ENCODE data around the gene TTC16.
"Not testable (repeated sequence)": the region's sequence is repeated elsewhere in the genome, so short reads cannot be mapped to it uniquely, and the experiment has no call there.

TTC16 gene

GRCh38 chr9:127751269-127752054, 35.6 kb downstream of the TTC16 start:
- DNase-seq (ENCODE audit: insufficient read length) (no peak), FAIRE-seq (no peak)
- TF ChIP-seq POLR2AphosphoS5 (IDR thresholded peaks at IDR 0.05; ENCODE audit: low read depth, low read length), result no peak
- TF ChIP-seq POLR2A (IDR thresholded peaks at IDR 0.05; ENCODE audit: low read depth, low read length), result no peak
- no peak for TF ChIP-seq TAF1 (IDR thresholded peaks at IDR 0.05; ENCODE audit: borderline replicate concordance, low read depth, low read length)

- FAIRE-seq (no peak), DNase-seq (ENCODE audit: insufficient read length) (no peak)
- TF ChIP-seq POLR2AphosphoS5 (IDR thresholded peaks at IDR 0.05; ENCODE audit: low read depth, low read length) (no peak), POLR2A (IDR thresholded peaks at IDR 0.05; ENCODE audit: low read depth, low read length) (no peak), TAF1 (IDR thresholded peaks at IDR 0.05; ENCODE audit: borderline replicate concordance, low read depth, low read length) (no peak)
Measured at GRCh38 chr9:127753148-127753547, 37.3 kb downstream of the TTC16 start.

GRCh38 chr9:127753622-127754021, 37.7 kb downstream of the TTC16 start:
- no peak for FAIRE-seq
- DNase-seq (ENCODE audit: insufficient read length), result no peak
- TF ChIP-seq POLR2AphosphoS5 (IDR thresholded peaks at IDR 0.05; ENCODE audit: low read depth, low read length) (no peak), TAF1 (IDR thresholded peaks at IDR 0.05; ENCODE audit: borderline replicate concordance, low read depth, low read length) (no peak), POLR2A (IDR thresholded peaks at IDR 0.05; ENCODE audit: low read depth, low read length) (no peak)

GRCh38 chr9:127754099-127755060, 38.5 kb downstream of the TTC16 start:
- TF ChIP-seq POLR2A (IDR thresholded peaks at IDR 0.05; ENCODE audit: low read depth, low read length) (no peak), POLR2AphosphoS5 (IDR thresholded peaks at IDR 0.05; ENCODE audit: low read depth, low read length) (no peak), TAF1 (IDR thresholded peaks at IDR 0.05; ENCODE audit: borderline replicate concordance, low read depth, low read length) (no peak)
- FAIRE-seq (no peak), DNase-seq (ENCODE audit: insufficient read length) (no peak)

GRCh38 chr9:127755061-127756060, 39.5 kb downstream of the TTC16 start:
- FAIRE-seq, result no peak
- DNase-seq (ENCODE audit: insufficient read length), result no peak
- no peak for TF ChIP-seq TAF1 (IDR thresholded peaks at IDR 0.05; ENCODE audit: borderline replicate concordance, low read depth, low read length)
- TF ChIP-seq POLR2AphosphoS5 (IDR thresholded peaks at IDR 0.05; ENCODE audit: low read depth, low read length), result no peak
- no peak for TF ChIP-seq POLR2A (IDR thresholded peaks at IDR 0.05; ENCODE audit: low read depth, low read length)

GRCh38 chr9:127756233-127756632, 40.4 kb downstream of the TTC16 start:
- TF ChIP-seq POLR2AphosphoS5 (IDR thresholded peaks at IDR 0.05; ENCODE audit: low read depth, low read length), result no peak
- no peak for TF ChIP-seq POLR2A (IDR thresholded peaks at IDR 0.05; ENCODE audit: low read depth, low read length)
- TF ChIP-seq TAF1 (IDR thresholded peaks at IDR 0.05; ENCODE audit: borderline replicate concordance, low read depth, low read length), result no peak
- DNase-seq (ENCODE audit: insufficient read length), result no peak
- no peak for FAIRE-seq

GRCh38 chr9:127756776-127757175, 40.9 kb downstream of the TTC16 start:
- not testable (repeated sequence) for FAIRE-seq; DNase-seq (ENCODE audit: insufficient read length)

GRCh38 chr9:127758843-127759242, 43.0 kb downstream of the TTC16 start:
- DNase-seq (ENCODE audit: insufficient read length), result no peak
- TF ChIP-seq POLR2A (IDR thresholded peaks at IDR 0.05; ENCODE audit: low read depth, low read length), result no peak
- TF ChIP-seq TAF1 (IDR thresholded peaks at IDR 0.05; ENCODE audit: borderline replicate concordance, low read depth, low read length), result no peak
- TF ChIP-seq POLR2AphosphoS5 (IDR thresholded peaks at IDR 0.05; ENCODE audit: low read depth, low read length), result no peak
- FAIRE-seq, result no peak

GRCh38 chr9:127761061-127761460, 45.2 kb downstream of the TTC16 start:
- DNase-seq (ENCODE audit: insufficient read length), result no peak
- no peak for FAIRE-seq
- no peak for TF ChIP-seq POLR2AphosphoS5 (IDR thresholded peaks at IDR 0.05; ENCODE audit: low read depth, low read length)

GRCh38 chr9:127761491-127761956, 45.6 kb downstream of the TTC16 start:
- TF ChIP-seq POLR2A (IDR thresholded peaks at IDR 0.05; ENCODE audit: low read depth, low read length), result no peak
- TF ChIP-seq POLR2AphosphoS5 (IDR thresholded peaks at IDR 0.05; ENCODE audit: low read depth, low read length), result no peak
- TF ChIP-seq TAF1 (IDR thresholded peaks at IDR 0.05; ENCODE audit: borderline replicate concordance, low read depth, low read length), result no peak
- no peak for DNase-seq (ENCODE audit: insufficient read length)
- no peak for FAIRE-seq

Data from GM12892 (cell line).